WTC11 (cell line): Measurements from ENCODE around the gene MGAT2. TPM values are rescaled to one million over a fixed set of nuclear protein-coding genes. Genes with fewer than 3 reads are reported as not detected.

Experiments
- ATF3 ChIP-seq: sonication (generic); formaldehyde crosslinking; conservative IDR thresholded peaks from 2 replicates; pipeline ENCODE4 v1.8.1; 2022; ENCODE audit warnings: mild to moderate bottlenecking, missing genetic modification reagents
- ATF6 ChIP-seq: sonication (generic); formaldehyde crosslinking; IDR thresholded peaks from 2 replicates; pipeline ENCODE4 v1.8.1; 2023; ENCODE audit warnings: mild to moderate bottlenecking, missing genetic modification reagents
- CDX4 ChIP-seq: fragments of 250-450 bp; sonication (Bioruptor Pico); IDR thresholded peaks from 2 replicates; pipeline ENCODE4 v1.9.0; 2021; ENCODE audit warnings: moderate library complexity, mild to moderate bottlenecking, inconsistent platforms, borderline replicate concordance
- E2F1 ChIP-seq: sonication (generic); formaldehyde crosslinking; IDR thresholded peaks from 2 replicates; pipeline ENCODE4 v1.8.0; 2022; ENCODE audit warnings: mild to moderate bottlenecking, missing genetic modification reagents
- E2F4 ChIP-seq: sonication (generic); formaldehyde crosslinking; IDR thresholded peaks from 2 replicates; pipeline ENCODE4 v1.8.1; 2022; ENCODE audit warnings: low read depth, mild to moderate bottlenecking, moderate library complexity, missing genetic modification reagents, borderline replicate concordance
- E2F5 ChIP-seq: sonication (generic); formaldehyde crosslinking; IDR thresholded peaks from 2 replicates; pipeline ENCODE4 v1.8.1; 2022; ENCODE audit warnings: mild to moderate bottlenecking, moderate library complexity, missing genetic modification reagents
- ERG ChIP-seq: fragments of 250-450 bp; sonication (Bioruptor Pico); IDR thresholded peaks from 2 replicates; pipeline ENCODE4 v1.8.0; 2021; ENCODE audit warnings: mild to moderate bottlenecking
- GRHL2 ChIP-seq: fragments of 250-450 bp; sonication (Bioruptor Pico); IDR thresholded peaks from 2 replicates; pipeline ENCODE4 v1.8.0; 2022; ENCODE audit warnings: mild to moderate bottlenecking, moderate library complexity; ENCODE audit not compliant: insufficient replicate concordance, severe bottlenecking
- GTF2I ChIP-seq: fragments of 250-450 bp; sonication (Bioruptor Pico); conservative IDR thresholded peaks from 2 replicates; pipeline ENCODE4 v1.4.0; 2021; ENCODE audit warnings: mild to moderate bottlenecking
- HMGXB4 ChIP-seq: sonication (generic); formaldehyde crosslinking; IDR thresholded peaks from 2 replicates; pipeline ENCODE4 v1.8.1; 2023; ENCODE audit warnings: mild to moderate bottlenecking, moderate library complexity, missing genetic modification reagents
- JAZF1 ChIP-seq: fragments of 250-450 bp; sonication (Bioruptor Pico); IDR thresholded peaks from 2 replicates; pipeline ENCODE4 v1.9.0; 2021; ENCODE audit warnings: moderate library complexity, mild to moderate bottlenecking, inconsistent platforms
- MXD4 ChIP-seq: fragments of 250-450 bp; sonication (Bioruptor Pico); IDR thresholded peaks from 2 replicates; pipeline ENCODE4 v1.8.0; 2021; ENCODE audit warnings: mild to moderate bottlenecking, moderate library complexity, borderline replicate concordance
- MYBL2 ChIP-seq: sonication (generic); formaldehyde crosslinking; IDR thresholded peaks from 2 replicates; pipeline ENCODE4 v1.8.1; 2023; ENCODE audit warnings: mild to moderate bottlenecking, moderate library complexity, missing genetic modification reagents
- NR3C1 ChIP-seq: sonication (generic); formaldehyde crosslinking; conservative IDR thresholded peaks from 2 replicates; pipeline ENCODE4 v1.8.1; 2023; ENCODE audit warnings: low read depth, mild to moderate bottlenecking, missing genetic modification reagents
- RORB ChIP-seq: fragments of 250-450 bp; sonication (Bioruptor Pico); IDR thresholded peaks from 2 replicates; pipeline ENCODE4 v1.9.0; 2021; ENCODE audit warnings: mild to moderate bottlenecking
- SOX15 ChIP-seq: fragments of 250-450 bp; sonication (Bioruptor Pico); IDR thresholded peaks from 2 replicates; pipeline ENCODE4 v1.9.0; 2021; ENCODE audit warnings: mild to moderate bottlenecking
- ZNF121 ChIP-seq: sonication (generic); formaldehyde crosslinking; IDR thresholded peaks from 2 replicates; pipeline ENCODE4 v1.8.0; 2023; ENCODE audit warnings: missing genetic modification reagents
- ZNF138 ChIP-seq: sonication (generic); formaldehyde crosslinking; conservative IDR thresholded peaks from 2 replicates; pipeline ENCODE4 v1.8.1; 2022; ENCODE audit warnings: mild to moderate bottlenecking, moderate library complexity, missing genetic modification reagents
- ZNF263 ChIP-seq: sonication (generic); formaldehyde crosslinking; IDR thresholded peaks from 2 replicates; pipeline ENCODE4 v1.8.1; 2022; ENCODE audit warnings: low read depth, mild to moderate bottlenecking, moderate library complexity, missing genetic modification reagents
- ZNF281 ChIP-seq: sonication (generic); formaldehyde crosslinking; IDR thresholded peaks from 2 replicates; pipeline ENCODE4 v1.8.0; 2023; ENCODE audit warnings: mild to moderate bottlenecking, missing genetic modification reagents
- ZNF416 ChIP-seq: fragments of 250-450 bp; sonication (Bioruptor Pico); IDR thresholded peaks from 2 replicates; pipeline ENCODE4 v1.9.0; 2021; ENCODE audit warnings: mild to moderate bottlenecking, inconsistent platforms
- ZNF423 ChIP-seq: fragments of 250-450 bp; sonication (Bioruptor Pico); IDR thresholded peaks from 2 replicates; pipeline ENCODE4 v2.1.2; 2022; ENCODE audit warnings: mild to moderate bottlenecking, moderate library complexity
- ZNF425 ChIP-seq: fragments of 250-450 bp; sonication (Bioruptor Pico); conservative IDR thresholded peaks from 2 replicates; pipeline ENCODE4 v1.9.0; 2021; ENCODE audit warnings: mild to moderate bottlenecking
- total RNA-seq: library from RNA; stranded (reverse); gene quantifications from 3 replicates; pipeline ENCODE4 v1.2.3, GENCODE V29; 2021

MGAT2 gene
- total RNA-seq, 1 experiment from 2014 or later = 25.2 TPM

GRCh38 chr14:49582113-49582977, 38.3 kb upstream of the MGAT2 start (continued):
- TF ChIP-seq ZNF425 (CRISPR knock-in tag) = peak; percentile 95
- TF ChIP-seq ATF3 = no peak
- no peak for TF ChIP-seq GRHL2 (CRISPR knock-in tag)
- TF ChIP-seq HMGXB4 (CRISPR knock-in tag) = no peak
- TF ChIP-seq ZNF281 (CRISPR knock-in tag) = no peak
- TF ChIP-seq GTF2I = no peak
- TF ChIP-seq E2F1 (CRISPR knock-in tag) = no peak
- no peak for TF ChIP-seq ZNF263
- TF ChIP-seq ZNF423 = no peak
- no peak for TF ChIP-seq ZNF138
- TF ChIP-seq NR3C1 = no peak
- peak; percentile 97 for TF ChIP-seq ERG (CRISPR knock-in tag)
- TF ChIP-seq MYBL2 (CRISPR knock-in tag) = no peak
- TF ChIP-seq RORB (CRISPR knock-in tag) = no peak
- TF ChIP-seq JAZF1 (CRISPR knock-in tag) = no peak
- no peak for TF ChIP-seq MXD4 (CRISPR knock-in tag)
- TF ChIP-seq ZNF121 (CRISPR knock-in tag) = peak; percentile 58; the same call in 1 of the 2 replicates
- no peak for TF ChIP-seq E2F5 (CRISPR knock-in tag)
- no peak for TF ChIP-seq SOX15
- TF ChIP-seq ZNF416 (CRISPR knock-in tag) = peak; percentile 96
- no peak for TF ChIP-seq ATF6 (CRISPR knock-in tag)
- no peak for TF ChIP-seq CDX4 (CRISPR knock-in tag)
- TF ChIP-seq E2F4 (CRISPR knock-in tag) = no peak
